ENCODE measurements around the gene E2F6. TPM values are rescaled to one million over a fixed set of nuclear protein-coding genes. Genes with fewer than 3 reads are reported as not detected.

The E2F6 gene
- total and polyA plus RNA-seq, 2 of the 13 experiments (the other 11 are each of a cell fraction or from before 2014, with no cell fraction given), result 27.3 to 36.0 TPM

DNA sequence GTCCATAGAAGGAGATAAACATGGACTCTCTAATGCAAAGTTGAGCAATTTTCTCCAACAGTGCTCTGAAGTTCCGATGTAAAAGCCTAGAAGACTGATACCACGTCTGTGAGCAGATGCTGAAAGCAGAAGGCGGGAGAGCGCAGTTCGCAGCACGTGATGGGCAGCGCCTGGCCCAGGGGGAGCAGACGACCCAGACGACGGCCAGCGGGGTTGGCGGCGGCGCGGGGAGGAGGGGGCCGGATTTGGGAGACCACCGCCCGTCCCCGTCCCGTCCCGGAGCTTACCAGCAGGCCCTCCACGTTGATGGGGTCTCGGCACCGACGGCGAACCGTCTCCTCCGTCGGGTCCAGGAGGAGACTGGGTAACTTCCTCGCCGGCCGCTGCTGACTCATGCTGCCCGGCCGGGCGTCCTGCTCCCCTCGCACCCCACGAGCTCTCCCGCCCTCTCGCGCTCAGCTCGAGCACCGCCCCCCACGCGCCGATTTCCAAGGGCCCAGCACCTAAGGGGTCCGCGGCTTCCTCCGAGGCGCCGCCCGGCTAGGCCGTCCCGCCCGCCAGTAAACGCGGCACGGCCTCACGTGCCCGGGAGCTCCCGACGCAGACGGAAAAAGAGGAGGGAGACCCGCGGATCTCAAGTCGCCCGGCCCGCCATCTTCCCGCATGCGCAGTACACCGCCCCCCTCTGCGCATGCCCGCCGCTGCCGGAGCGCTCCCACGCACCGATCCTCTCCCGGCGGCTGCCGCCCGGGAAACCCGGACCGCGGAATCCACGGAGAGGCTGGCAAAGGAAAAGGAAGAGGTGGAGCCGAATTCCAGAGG, at the start of gene E2F6 (continued):
- TF ChIP-seq ZNF33B (CRISPR knock-in tag; IDR thresholded peaks at IDR 0.05) (peak; percentile 100), MTA1 (CRISPR knock-in tag; IDR thresholded peaks at IDR 0.05; ENCODE audit: borderline replicate concordance) (peak; percentile 90; the same call in 1 of the 2 replicates), ZNF879 (CRISPR knock-in tag; IDR thresholded peaks at IDR 0.05) (peak; percentile 99), ZNF382 (CRISPR knock-in tag; IDR thresholded peaks at IDR 0.05; ENCODE audit: borderline replicate concordance) (peak; percentile 79; the same call in 1 of the 2 replicates), SNAI1 (CRISPR knock-in tag; IDR thresholded peaks at IDR 0.05; ENCODE audit: borderline replicate concordance) (peak; percentile 99), HCFC1 (IDR thresholded peaks at IDR 0.05; ENCODE audit: low read depth, low read length) (peak; percentile 52; the same call in 1 of the 2 replicates), TCF7 (IDR thresholded peaks at IDR 0.05; ENCODE audit: low read depth) (no peak; the same call in 1 of the 2 replicates), ZSCAN12 (CRISPR knock-in tag; IDR thresholded peaks at IDR 0.05) (peak; percentile 82; the same call in 1 of the 2 replicates), ZFP1 (CRISPR knock-in tag; IDR thresholded peaks at IDR 0.05) (peak; percentile 82; the same call in 1 of the 2 replicates), PTBP1 (IDR thresholded peaks at IDR 0.05; ENCODE audit: low read depth, low read length, poor library complexity, severe bottlenecking) (peak; percentile 95)
- TF ChIP-seq, protein P1, sequence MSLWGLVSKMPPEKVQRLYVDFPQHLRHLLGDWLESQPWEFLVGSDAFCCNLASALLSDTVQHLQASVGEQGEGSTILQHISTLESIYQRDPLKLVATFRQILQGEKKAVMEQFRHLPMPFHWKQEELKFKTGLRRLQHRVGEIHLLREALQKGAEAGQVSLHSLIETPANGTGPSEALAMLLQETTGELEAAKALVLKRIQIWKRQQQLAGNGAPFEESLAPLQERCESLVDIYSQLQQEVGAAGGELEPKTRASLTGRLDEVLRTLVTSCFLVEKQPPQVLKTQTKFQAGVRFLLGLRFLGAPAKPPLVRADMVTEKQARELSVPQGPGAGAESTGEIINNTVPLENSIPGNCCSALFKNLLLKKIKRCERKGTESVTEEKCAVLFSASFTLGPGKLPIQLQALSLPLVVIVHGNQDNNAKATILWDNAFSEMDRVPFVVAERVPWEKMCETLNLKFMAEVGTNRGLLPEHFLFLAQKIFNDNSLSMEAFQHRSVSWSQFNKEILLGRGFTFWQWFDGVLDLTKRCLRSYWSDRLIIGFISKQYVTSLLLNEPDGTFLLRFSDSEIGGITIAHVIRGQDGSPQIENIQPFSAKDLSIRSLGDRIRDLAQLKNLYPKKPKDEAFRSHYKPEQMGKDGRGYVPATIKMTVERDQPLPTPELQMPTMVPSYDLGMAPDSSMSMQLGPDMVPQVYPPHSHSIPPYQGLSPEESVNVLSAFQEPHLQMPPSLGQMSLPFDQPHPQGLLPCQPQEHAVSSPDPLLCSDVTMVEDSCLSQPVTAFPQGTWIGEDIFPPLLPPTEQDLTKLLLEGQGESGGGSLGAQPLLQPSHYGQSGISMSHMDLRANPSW (CRISPR knock-in tag; IDR thresholded peaks at IDR 0.05; ENCODE audit: borderline replicate concordance), result peak; percentile 65; the same call in 1 of the 2 replicates
- TF ChIP-seq, protein P2, sequence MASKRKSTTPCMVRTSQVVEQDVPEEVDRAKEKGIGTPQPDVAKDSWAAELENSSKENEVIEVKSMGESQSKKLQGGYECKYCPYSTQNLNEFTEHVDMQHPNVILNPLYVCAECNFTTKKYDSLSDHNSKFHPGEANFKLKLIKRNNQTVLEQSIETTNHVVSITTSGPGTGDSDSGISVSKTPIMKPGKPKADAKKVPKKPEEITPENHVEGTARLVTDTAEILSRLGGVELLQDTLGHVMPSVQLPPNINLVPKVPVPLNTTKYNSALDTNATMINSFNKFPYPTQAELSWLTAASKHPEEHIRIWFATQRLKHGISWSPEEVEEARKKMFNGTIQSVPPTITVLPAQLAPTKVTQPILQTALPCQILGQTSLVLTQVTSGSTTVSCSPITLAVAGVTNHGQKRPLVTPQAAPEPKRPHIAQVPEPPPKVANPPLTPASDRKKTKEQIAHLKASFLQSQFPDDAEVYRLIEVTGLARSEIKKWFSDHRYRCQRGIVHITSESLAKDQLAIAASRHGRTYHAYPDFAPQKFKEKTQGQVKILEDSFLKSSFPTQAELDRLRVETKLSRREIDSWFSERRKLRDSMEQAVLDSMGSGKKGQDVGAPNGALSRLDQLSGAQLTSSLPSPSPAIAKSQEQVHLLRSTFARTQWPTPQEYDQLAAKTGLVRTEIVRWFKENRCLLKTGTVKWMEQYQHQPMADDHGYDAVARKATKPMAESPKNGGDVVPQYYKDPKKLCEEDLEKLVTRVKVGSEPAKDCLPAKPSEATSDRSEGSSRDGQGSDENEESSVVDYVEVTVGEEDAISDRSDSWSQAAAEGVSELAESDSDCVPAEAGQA (IDR thresholded peaks at IDR 0.05; ENCODE audit: low read depth), result peak; percentile 61; the same call in 1 of the 2 replicates
- TF ChIP-seq, protein P2 (CRISPR knock-in tag; IDR thresholded peaks at IDR 0.05; ENCODE audit: borderline replicate concordance), result peak; percentile 99
- TF ChIP-seq, protein P3, sequence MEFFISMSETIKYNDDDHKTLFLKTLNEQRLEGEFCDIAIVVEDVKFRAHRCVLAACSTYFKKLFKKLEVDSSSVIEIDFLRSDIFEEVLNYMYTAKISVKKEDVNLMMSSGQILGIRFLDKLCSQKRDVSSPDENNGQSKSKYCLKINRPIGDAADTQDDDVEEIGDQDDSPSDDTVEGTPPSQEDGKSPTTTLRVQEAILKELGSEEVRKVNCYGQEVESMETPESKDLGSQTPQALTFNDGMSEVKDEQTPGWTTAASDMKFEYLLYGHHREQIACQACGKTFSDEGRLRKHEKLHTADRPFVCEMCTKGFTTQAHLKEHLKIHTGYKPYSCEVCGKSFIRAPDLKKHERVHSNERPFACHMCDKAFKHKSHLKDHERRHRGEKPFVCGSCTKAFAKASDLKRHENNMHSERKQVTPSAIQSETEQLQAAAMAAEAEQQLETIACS (CRISPR knock-in tag; IDR thresholded peaks at IDR 0.05), result peak; percentile 57; the same call in 1 of the 2 replicates
- TF ChIP-seq, protein P4, sequence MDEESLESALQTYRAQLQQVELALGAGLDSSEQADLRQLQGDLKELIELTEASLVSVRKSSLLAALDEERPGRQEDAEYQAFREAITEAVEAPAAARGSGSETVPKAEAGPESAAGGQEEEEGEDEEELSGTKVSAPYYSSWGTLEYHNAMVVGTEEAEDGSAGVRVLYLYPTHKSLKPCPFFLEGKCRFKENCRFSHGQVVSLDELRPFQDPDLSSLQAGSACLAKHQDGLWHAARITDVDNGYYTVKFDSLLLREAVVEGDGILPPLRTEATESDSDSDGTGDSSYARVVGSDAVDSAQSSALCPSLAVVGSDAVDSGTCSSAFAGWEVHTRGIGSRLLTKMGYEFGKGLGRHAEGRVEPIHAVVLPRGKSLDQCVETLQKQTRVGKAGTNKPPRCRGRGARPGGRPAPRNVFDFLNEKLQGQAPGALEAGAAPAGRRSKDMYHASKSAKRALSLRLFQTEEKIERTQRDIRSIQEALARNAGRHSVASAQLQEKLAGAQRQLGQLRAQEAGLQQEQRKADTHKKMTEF (CRISPR knock-in tag; IDR thresholded peaks at IDR 0.05), result peak; percentile 99

Measured in HepG2 (cell line).